Measurements from ENCODE around the gene C7orf25. TPM values are rescaled to one million over a fixed set of nuclear protein-coding genes. Genes with fewer than 3 reads are reported as not detected.
A peak's percentile ranks its signal among the peaks of the same experiment; 100 is the strongest.

C7orf25 gene
- polyA plus RNA-seq, 4 donors = 3.8 to 5.1 (median 4.2) TPM

DNA sequence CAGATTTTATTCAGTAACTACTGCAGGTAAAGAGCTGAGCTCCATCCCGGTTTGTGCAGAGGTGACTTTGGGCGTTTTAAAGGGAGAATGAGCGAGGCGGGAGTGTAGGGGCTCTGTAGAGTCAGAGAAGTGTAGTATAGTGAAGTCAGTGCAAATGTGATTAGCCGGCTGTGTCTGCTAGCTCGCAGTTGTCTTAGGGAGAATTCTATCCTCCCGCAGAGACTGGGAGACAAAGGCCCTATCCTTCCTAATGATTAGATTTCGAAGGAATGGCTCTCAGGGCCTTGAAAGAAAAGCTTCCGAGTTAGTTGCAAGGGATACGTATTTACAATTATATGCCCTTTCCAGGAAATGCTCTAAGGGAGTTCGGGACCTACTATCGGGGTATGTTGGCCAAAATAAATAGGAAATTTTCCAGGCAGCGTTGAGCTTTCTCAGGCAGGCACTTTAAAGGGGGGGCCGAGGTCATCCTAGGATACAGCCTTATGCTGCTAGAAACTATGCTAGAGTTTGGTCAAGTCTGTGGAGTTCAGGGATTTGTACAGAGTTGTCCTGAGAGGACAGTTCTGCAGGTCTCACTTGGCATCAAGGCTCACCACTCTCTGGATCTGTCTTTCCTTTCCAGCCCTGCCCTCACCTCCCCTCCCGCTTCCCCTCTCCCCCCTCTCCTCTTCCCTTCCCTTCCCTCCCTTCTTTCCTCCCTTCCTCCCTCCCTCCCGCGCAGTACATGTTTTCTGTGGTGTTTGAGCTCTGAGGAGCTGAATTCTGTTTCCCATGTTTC, 21.1 kb upstream of the C7orf25 start:
- H3K4me1 ChIP-seq (ENCODE audit: control insufficient read depth in 3 of 3, insufficient read depth in 2 of 3, low read depth in 1 of 3, low read length in 2 of 3) = peaks cover 6 to 21% (median 10%) of the 10 kb centered on the region in 3 donors
- no peaks in the 10 kb centered on the region for H3K27me3 ChIP-seq (ENCODE audit: control insufficient read depth in 3 of 3, insufficient read depth in 3 of 3, low read length in 3 of 3)
- H3K36me3 ChIP-seq (ENCODE audit: control insufficient read depth in 3 of 3, insufficient read depth in 2 of 3, low read depth in 1 of 3, low read length in 3 of 3) = peaks cover 0 to 2% (median 2%) of the 10 kb centered on the region in 3 donors
- FAIRE-seq = no peak
- H3K4me3 ChIP-seq (ENCODE audit: low read depth in 1 of 3, low read length in 3 of 3) = peak overlapping the region; percentile 81 to 93 (median 81)
- DNase-seq = peak in 1 of 2 donors; percentile 57
- 2 to 4% (median 3%) methylated on average over 17 of the region's 17 CpGs for WGBS, 3 donors
- H3K9me3 ChIP-seq (ENCODE audit: control insufficient read depth in 2 of 2, insufficient read depth in 1 of 2, low read depth in 1 of 2, low read length in 1 of 2) = no peaks in the 10 kb centered on the region
- peak overlapping the region; percentile 21 to 93 (median 74) for H3K27ac ChIP-seq (ENCODE audit: low read depth in 1 of 3, low read length in 2 of 3)

DNA sequence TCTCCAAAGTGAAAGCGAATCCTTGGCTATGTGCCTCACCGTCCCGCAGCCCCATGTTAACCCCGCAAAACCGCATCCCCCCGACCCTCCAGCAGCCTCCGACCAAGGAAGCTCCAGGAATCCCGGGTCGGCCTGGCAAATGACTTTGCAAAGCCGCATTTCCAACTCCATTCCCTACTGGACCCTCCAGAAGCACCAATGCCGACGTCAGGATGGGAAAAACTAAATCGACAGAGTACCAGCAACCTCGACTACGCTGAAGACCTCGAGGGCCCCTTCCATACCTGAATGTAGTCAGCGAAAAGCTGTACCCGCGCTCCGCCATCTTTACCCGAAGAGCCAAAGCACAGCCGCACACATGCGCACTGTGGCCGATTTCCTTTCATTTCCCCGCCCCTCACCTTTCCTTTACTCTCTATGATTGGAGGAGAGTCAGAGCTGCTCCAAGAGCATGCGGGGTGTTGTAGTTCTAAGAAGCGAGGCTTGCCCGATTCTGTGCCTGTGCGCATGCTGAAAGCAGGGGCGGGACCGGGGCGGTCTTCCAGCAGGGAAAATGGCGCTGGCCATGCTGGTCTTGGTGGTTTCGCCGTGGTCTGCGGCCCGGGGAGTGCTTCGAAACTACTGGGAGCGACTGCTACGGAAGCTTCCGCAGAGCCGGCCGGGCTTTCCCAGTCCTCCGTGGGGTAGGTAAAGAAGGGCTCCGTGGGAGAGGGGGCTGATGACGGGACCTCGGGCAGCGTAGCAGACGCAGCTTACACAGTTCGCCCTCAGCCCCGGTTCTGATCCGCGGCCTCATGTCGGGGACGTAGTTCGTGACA, 20.2 kb upstream of the C7orf25 start, which contains the start of the genes MRPL32 and PSMA2:
TSS of gene MRPL32 (plus strand) at position 543 of the 818 bp plus-strand sequence. CDS start at position 554, 11 bp downstream.
TSS of gene PSMA2 (minus strand) at position 341 of the 818 bp plus-strand sequence. CDS start at position 325, 16 bp downstream.
- peak within 1 kb of the TSS; percentile 83 to 93 (median 84) for H3K4me3 ChIP-seq (ENCODE audit: low read depth in 1 of 3, low read length in 3 of 3)
- H3K4me1 ChIP-seq (ENCODE audit: control insufficient read depth in 3 of 3, insufficient read depth in 2 of 3, low read depth in 1 of 3, low read length in 2 of 3) = peaks cover 6 to 21% (median 10%) of the 10 kb centered on the region in 3 donors
- 0% methylated on average over 56 of the region's 56 CpGs for WGBS, 3 donors
- peaks cover 0 to 2% (median 0%) of the 10 kb centered on the region in 3 donors for H3K36me3 ChIP-seq (ENCODE audit: control insufficient read depth in 3 of 3, insufficient read depth in 2 of 3, low read depth in 1 of 3, low read length in 3 of 3)
- FAIRE-seq (peak; percentile 26), DNase-seq (peak; percentile 97 to 99)
- H3K27me3 ChIP-seq (ENCODE audit: control insufficient read depth in 3 of 3, insufficient read depth in 3 of 3, low read length in 3 of 3) = no peaks in the 10 kb centered on the region
- no peaks in the 10 kb centered on the region for H3K9me3 ChIP-seq (ENCODE audit: control insufficient read depth in 2 of 2, insufficient read depth in 1 of 2, low read depth in 1 of 2, low read length in 1 of 2)
- peak within 1 kb of the TSS; percentile 75 to 93 (median 76) for H3K27ac ChIP-seq (ENCODE audit: low read depth in 1 of 3, low read length in 2 of 3)

DNA sequence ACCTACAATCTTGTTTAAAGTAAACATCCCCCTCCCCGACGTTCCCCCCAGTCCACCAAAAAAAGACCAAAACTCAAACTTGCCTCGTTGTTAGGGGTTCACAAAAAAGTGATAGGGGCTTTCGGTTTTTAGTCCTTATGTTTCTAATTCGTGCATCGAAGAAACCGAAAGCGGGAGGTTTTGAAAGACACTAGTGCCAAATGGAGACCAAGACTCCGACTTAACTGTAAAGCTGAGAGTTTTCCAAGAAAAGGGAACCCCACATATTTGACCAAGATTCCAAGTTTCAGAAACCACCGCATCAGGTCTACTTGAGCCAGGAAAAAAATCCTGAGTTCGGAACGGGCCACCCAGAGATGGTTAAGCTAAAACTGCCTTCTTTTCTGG, 19.6 kb upstream of the C7orf25 start:
- Histone ChIP-seq H3K9me3 (ENCODE audit: control insufficient read depth in 2 of 2, insufficient read depth in 1 of 2, low read depth in 1 of 2, low read length in 1 of 2) (no peaks in the 10 kb centered on the region), H3K27ac (ENCODE audit: low read depth in 1 of 3, low read length in 2 of 3) (peak overlapping the region; percentile 75 to 85 (median 76)), H3K4me1 (ENCODE audit: control insufficient read depth in 3 of 3, insufficient read depth in 2 of 3, low read depth in 1 of 3, low read length in 2 of 3) (peaks cover 6 to 21% (median 10%) of the 10 kb centered on the region in 3 donors), H3K36me3 (ENCODE audit: control insufficient read depth in 3 of 3, insufficient read depth in 2 of 3, low read depth in 1 of 3, low read length in 3 of 3) (peaks cover 0 to 2% (median 0%) of the 10 kb centered on the region in 3 donors), H3K4me3 (ENCODE audit: low read depth in 1 of 3, low read length in 3 of 3) (peak overlapping the region; percentile 83 to 93 (median 84)), H3K27me3 (ENCODE audit: control insufficient read depth in 3 of 3, insufficient read depth in 3 of 3, low read length in 3 of 3) (no peaks in the 10 kb centered on the region)
- FAIRE-seq = no peak
- 0% methylated on average over 12 of the region's 12 CpGs for WGBS, 3 donors
- DNase-seq = no peak

DNA sequence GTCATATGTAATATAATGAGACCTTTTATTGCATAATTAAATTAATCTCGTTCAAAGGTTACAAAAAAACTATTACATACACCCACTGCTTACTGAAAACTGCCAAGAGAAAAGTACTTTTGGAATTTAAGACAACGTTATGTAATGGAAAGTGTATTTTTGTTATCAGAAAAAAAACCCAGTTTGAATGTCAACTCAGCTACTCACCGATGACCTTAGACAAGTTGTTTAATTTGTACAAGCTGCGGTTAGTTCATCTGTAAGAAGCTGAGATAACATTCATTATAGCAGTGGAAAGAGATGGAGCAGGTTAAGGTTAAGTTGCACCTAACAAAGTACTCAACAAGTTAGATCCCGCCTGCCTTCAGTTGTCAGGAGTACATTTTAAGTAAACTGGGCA, 19.0 kb upstream of the C7orf25 start:
- Histone ChIP-seq H3K9me3 (ENCODE audit: control insufficient read depth in 2 of 2, insufficient read depth in 1 of 2, low read depth in 1 of 2, low read length in 1 of 2) (no peaks in the 10 kb centered on the region), H3K4me3 (ENCODE audit: low read depth in 1 of 3, low read length in 3 of 3) (peak overlapping the region; percentile 83 to 93 (median 84)), H3K27ac (ENCODE audit: low read depth in 1 of 3, low read length in 2 of 3) (peak overlapping the region in 2 of 3 donors; percentile 75 to 76), H3K27me3 (ENCODE audit: control insufficient read depth in 3 of 3, insufficient read depth in 3 of 3, low read length in 3 of 3) (no peaks in the 10 kb centered on the region), H3K4me1 (ENCODE audit: control insufficient read depth in 3 of 3, insufficient read depth in 2 of 3, low read depth in 1 of 3, low read length in 2 of 3) (peaks cover 6 to 21% (median 10%) of the 10 kb centered on the region in 3 donors), H3K36me3 (ENCODE audit: control insufficient read depth in 3 of 3, insufficient read depth in 2 of 3, low read depth in 1 of 3, low read length in 3 of 3) (peaks cover 0 to 2% (median 2%) of the 10 kb centered on the region in 3 donors)
- DNase-seq (peak; percentile 21 to 47), FAIRE-seq (peak; percentile 36)
- 2 to 7% (median 4%) methylated on average over 5 of the region's 5 CpGs for WGBS, 3 donors

DNA sequence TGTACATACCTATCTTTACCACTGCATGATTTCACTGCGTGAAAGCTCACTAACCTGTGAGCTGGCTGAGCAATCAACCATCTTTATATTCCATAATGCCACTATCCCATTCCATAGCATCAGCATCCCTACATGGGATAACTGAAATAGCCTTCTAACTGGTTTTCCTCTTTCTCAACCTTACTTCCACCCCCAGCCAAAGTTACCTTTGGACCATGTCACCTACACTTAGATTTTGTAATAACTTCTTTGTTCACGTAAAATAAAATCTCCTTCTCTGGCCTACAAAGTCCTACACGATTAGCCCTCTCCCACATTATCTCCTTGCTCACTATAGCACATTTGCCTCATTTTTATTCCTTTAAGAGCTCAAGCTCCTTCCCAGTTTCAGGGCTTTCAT, 17.6 kb upstream of the C7orf25 start:
- Histone ChIP-seq H3K27me3 (ENCODE audit: control insufficient read depth in 3 of 3, insufficient read depth in 3 of 3, low read length in 3 of 3) (no peaks in the 10 kb centered on the region), H3K27ac (ENCODE audit: low read depth in 1 of 3, low read length in 2 of 3) (no peak overlapping the region), H3K9me3 (ENCODE audit: control insufficient read depth in 2 of 2, insufficient read depth in 1 of 2, low read depth in 1 of 2, low read length in 1 of 2) (no peaks in the 10 kb centered on the region), H3K4me1 (ENCODE audit: control insufficient read depth in 3 of 3, insufficient read depth in 2 of 3, low read depth in 1 of 3, low read length in 2 of 3) (peaks cover 6 to 21% (median 10%) of the 10 kb centered on the region in 3 donors), H3K4me3 (ENCODE audit: low read depth in 1 of 3, low read length in 3 of 3) (no peak overlapping the region), H3K36me3 (ENCODE audit: control insufficient read depth in 3 of 3, insufficient read depth in 2 of 3, low read depth in 1 of 3, low read length in 3 of 3) (peaks cover 5 to 9% (median 6%) of the 10 kb centered on the region in 3 donors)
- DNase-seq (no peak), FAIRE-seq (no peak)
- WGBS, 3 donors = 26 to 44% (median 40%) methylated on average over 3 of the region's 3 CpGs

DNA sequence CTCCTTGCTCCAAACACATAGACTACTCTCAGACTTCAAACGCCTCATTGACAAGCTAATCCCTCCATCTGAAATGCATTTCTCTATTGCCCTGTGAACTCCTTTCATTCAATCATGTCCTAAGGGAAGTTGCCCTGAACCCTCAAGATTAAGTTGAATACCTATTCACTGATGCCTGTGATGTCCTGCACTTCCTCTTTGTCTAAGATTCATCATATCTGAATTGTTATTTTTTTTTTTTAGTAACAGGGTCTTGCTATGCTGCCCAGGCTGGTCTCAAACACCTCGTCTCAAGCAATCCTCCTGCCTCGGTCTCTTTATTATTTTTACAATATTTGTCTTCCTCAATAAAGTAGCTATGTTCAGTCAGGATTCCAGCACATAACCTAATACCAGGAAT, 16.9 kb upstream of the C7orf25 start:
- peaks cover 6 to 9% (median 9%) of the 10 kb centered on the region in 3 donors for H3K36me3 ChIP-seq (ENCODE audit: control insufficient read depth in 3 of 3, insufficient read depth in 2 of 3, low read depth in 1 of 3, low read length in 3 of 3)
- H3K27me3 ChIP-seq (ENCODE audit: control insufficient read depth in 3 of 3, insufficient read depth in 3 of 3, low read length in 3 of 3) = no peaks in the 10 kb centered on the region
- H3K27ac ChIP-seq (ENCODE audit: low read depth in 1 of 3, low read length in 2 of 3) = no peak overlapping the region
- WGBS, 3 donors = 48 to 59% (median 50%) methylated on average over 3 of the region's 3 CpGs
- FAIRE-seq (no peak), DNase-seq (no peak)
- no peaks in the 10 kb centered on the region for H3K9me3 ChIP-seq (ENCODE audit: control insufficient read depth in 2 of 2, insufficient read depth in 1 of 2, low read depth in 1 of 2, low read length in 1 of 2)
- H3K4me1 ChIP-seq (ENCODE audit: control insufficient read depth in 3 of 3, insufficient read depth in 2 of 3, low read depth in 1 of 3, low read length in 2 of 3) = peaks cover 6 to 21% (median 10%) of the 10 kb centered on the region in 3 donors
- H3K4me3 ChIP-seq (ENCODE audit: low read depth in 1 of 3, low read length in 3 of 3) = no peak overlapping the region

DNA sequence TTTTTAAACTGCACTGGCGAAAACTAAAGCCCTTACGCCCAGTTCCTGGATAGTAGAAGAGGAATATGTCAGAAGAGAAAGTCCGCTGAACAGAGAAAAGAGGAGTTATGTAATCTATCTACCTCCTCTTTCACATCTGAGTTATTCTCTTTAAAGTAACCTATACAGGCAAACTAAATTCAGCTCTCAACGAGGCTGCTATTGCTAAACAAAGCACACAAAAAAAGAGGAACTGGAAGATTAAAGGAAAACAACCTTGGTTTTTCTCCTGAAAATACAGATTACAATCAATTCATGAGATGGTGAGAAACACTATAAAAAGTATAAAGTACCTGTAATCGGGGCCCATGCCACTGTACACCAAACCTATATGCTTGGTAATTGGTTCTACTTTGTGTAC, 14.3 kb upstream of the C7orf25 start:
- no peak for DNase-seq
- no peaks in the 10 kb centered on the region for H3K9me3 ChIP-seq (ENCODE audit: control insufficient read depth in 2 of 2, insufficient read depth in 1 of 2, low read depth in 1 of 2, low read length in 1 of 2)
- H3K4me1 ChIP-seq (ENCODE audit: control insufficient read depth in 3 of 3, insufficient read depth in 2 of 3, low read depth in 1 of 3, low read length in 2 of 3) = peaks cover 6 to 14% (median 7%) of the 10 kb centered on the region in 3 donors
- no peak overlapping the region for H3K4me3 ChIP-seq (ENCODE audit: low read depth in 1 of 3, low read length in 3 of 3)
- peaks cover 9% of the 10 kb centered on the region in 3 donors for H3K36me3 ChIP-seq (ENCODE audit: control insufficient read depth in 3 of 3, insufficient read depth in 2 of 3, low read depth in 1 of 3, low read length in 3 of 3)
- no peak for FAIRE-seq
- WGBS, 3 donors = 77 to 81% (median 78%) methylated on average over 5 of the region's 5 CpGs
- no peak overlapping the region for H3K27ac ChIP-seq (ENCODE audit: low read depth in 1 of 3, low read length in 2 of 3)
- H3K27me3 ChIP-seq (ENCODE audit: control insufficient read depth in 3 of 3, insufficient read depth in 3 of 3, low read length in 3 of 3) = no peaks in the 10 kb centered on the region

DNA sequence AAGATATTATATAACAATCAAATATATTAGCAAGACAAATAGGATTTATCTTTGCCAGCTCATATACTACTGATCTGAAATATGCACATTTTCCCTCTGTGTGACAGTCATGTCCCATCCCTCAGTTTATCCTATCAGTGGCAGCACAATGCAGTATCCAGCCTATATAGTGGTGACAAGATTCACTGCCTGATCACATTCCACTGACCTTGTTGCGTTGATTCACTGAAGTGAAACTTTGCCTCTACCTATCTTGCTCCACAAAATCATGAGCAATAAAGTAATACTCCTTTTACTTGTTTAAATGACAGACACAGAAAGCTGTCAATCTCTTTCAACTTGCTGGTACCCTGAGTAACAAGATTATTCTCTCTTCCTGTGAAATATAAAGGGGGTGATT, 13.8 kb upstream of the C7orf25 start:
- Histone ChIP-seq H3K4me3 (ENCODE audit: low read depth in 1 of 3, low read length in 3 of 3) (no peak overlapping the region), H3K36me3 (ENCODE audit: control insufficient read depth in 3 of 3, insufficient read depth in 2 of 3, low read depth in 1 of 3, low read length in 3 of 3) (peaks cover 9 to 12% (median 9%) of the 10 kb centered on the region in 3 donors), H3K9me3 (ENCODE audit: control insufficient read depth in 2 of 2, insufficient read depth in 1 of 2, low read depth in 1 of 2, low read length in 1 of 2) (no peaks in the 10 kb centered on the region), H3K27me3 (ENCODE audit: control insufficient read depth in 3 of 3, insufficient read depth in 3 of 3, low read length in 3 of 3) (no peaks in the 10 kb centered on the region), H3K4me1 (ENCODE audit: control insufficient read depth in 3 of 3, insufficient read depth in 2 of 3, low read depth in 1 of 3, low read length in 2 of 3) (peaks cover 6 to 14% (median 6%) of the 10 kb centered on the region in 3 donors), H3K27ac (ENCODE audit: low read depth in 1 of 3, low read length in 2 of 3) (no peak overlapping the region)
- DNase-seq (no peak), FAIRE-seq (no peak)
- WGBS, 3 donors = 83 to 95% (median 91%) methylated on average over 1 of the region's 1 CpG

All from small intestine (tissue), 7 donors.